ENCODE measurements around the gene NEGR1.

DNA sequence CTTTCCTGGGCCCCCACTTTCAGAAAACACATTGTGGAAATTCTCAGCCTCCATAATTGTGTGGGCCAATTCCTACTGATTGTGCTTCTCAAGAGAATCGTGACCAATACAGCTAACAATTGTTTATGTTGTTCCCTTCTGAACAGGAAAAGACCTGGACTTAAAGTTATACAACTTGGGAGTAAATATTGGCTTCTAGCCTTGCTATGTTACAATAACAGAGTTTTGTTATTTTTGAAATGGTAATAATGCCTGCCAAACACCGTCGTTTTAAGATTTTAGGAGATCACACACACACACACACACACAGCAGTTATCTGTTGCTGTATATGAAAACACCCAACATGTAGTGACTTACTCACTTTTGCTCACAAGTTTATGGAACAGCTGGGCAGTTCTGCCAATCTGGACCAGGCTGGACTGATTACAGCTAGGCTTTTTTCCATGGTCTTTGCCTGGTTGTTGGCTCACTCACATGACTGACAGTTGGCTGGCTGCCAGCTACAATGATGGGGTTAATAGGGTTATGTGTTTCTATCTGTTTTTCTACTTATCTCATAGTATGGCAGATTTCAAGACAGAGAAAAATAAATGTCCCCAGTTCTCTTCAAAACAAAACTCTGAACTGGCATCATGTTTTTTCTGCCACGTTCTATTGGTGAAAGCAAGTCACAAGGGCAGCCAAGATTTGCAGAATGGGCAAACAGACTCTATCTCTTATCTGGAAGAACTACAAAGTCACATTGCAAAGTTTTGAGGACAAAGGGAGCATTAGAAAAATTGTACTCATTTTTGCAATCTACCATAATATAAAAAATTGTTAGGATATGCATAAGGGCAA lies 447.5 kb downstream of the NEGR1 start:
- TF ChIP-seq EP300 (IDR thresholded peaks at IDR 0.05; ENCODE audit: low read depth): no peak
- TF ChIP-seq POLR2A (IDR thresholded peaks at IDR 0.05): no peak

All from transverse colon (tissue), 1 donor.